K562 (cell line): ENCODE measurements around the gene SMAD7. TPM values are rescaled to one million over a fixed set of nuclear protein-coding genes. Genes with fewer than 3 reads are reported as not detected.

Experiments
- ATAC-seq: fragments of 200-7000 bp; cut with Tn5 transposase; 3 replicates; pipeline ENCODE4 v1.9.1; 2020; ENCODE audit warnings: moderate library complexity
- BruUV-seq: library from RNA; stranded (reverse); fragments of 400-500 nt; replicated peaks from 2 replicates; lab custom pipeline; 2021; lab: Mats Ljungman, UMichigan
- CTCF ChIA-PET: fragments of 300-600 bp; formaldehyde crosslinking; extraction: SDS; loops from one replicate; lab custom pipeline; 2021; ENCODE audit warnings: low intra/inter-chr PET ratio; lab: Yijun Ruan, JAX
- POLR2A ChIA-PET: fragments of 300-600, 350-650 bp; sonication (Branson Sonifier 250); formaldehyde crosslinking; extraction: SDS; loops from one replicate; lab custom pipeline; 2021; ENCODE audit warnings: antibody characterized with exemption, inconsistent platforms; lab: Yijun Ruan, JAX
- DNase-seq, 4 experiments: peaks; one replicate each; pipeline versions ENCODE4 v3.0.0 to v3.0.0-alpha.2; 2011 to 2018; ENCODE audit warnings: low spot score in 3 of 4, mixed read lengths in 3 of 4; ENCODE audit errors: extremely low read depth in 1 of 4
- FAIRE-seq: peaks from 2 replicates; lab custom pipeline; 2011; peaks lifted over from hg19 to GRCh38; lab: Jason Lieb, UNC
- H2AFZ ChIP-seq: 2 replicates; pipeline ENCODE4 v1.6.0; 2011; ENCODE audit warnings: low read depth, low read length, control low read depth, inconsistent platforms
- H3K27ac ChIP-seq: fragments of 200-600 bp; 3 replicates; pipeline ENCODE4 v1.8.0; 2011; ENCODE audit warnings: low read depth, mild to moderate bottlenecking, control low read depth, inconsistent platforms, low read length, moderate library complexity, mixed read lengths; ENCODE audit errors: extremely low read depth
- H3K27me3 ChIP-seq, 2 experiments: fragments of 300-600 bp in 1 of 2; 2 replicates in 1 of 2; 3 replicates in 1 of 2; pipeline versions ENCODE4 v1.6.0 to v1.8.0; 2011; ENCODE audit warnings: inconsistent platforms in 2 of 2, low read length in 2 of 2, mild to moderate bottlenecking in 1 of 2, mixed read lengths in 1 of 2, moderate library complexity in 1 of 2; ENCODE audit not compliant: control insufficient read depth in 2 of 2, insufficient read depth in 2 of 2
- H3K36me3 ChIP-seq: fragments of 300-600 bp; 3 replicates; pipeline ENCODE4 v1.8.0; 2011; ENCODE audit warnings: mild to moderate bottlenecking, low read length, inconsistent platforms; ENCODE audit not compliant: control insufficient read depth, insufficient read depth
- H3K4me1 ChIP-seq, 2 experiments: fragments of 200-600 bp in 1 of 2; replicated peaks in 1 of 2; 2 replicates in 1 of 2; 3 replicates in 1 of 2; pipeline versions ENCODE4 v1.5.1 to v1.8.0; 2011; ENCODE audit warnings: inconsistent platforms in 2 of 2, low read length in 2 of 2, mild to moderate bottlenecking in 1 of 2, mixed read lengths in 1 of 2, moderate library complexity in 1 of 2; ENCODE audit not compliant: control insufficient read depth in 2 of 2, insufficient read depth in 2 of 2
- H3K4me2 ChIP-seq: 2 replicates; pipeline ENCODE4 v1.6.1; 2011; ENCODE audit warnings: low read length, control low read depth, inconsistent platforms, mixed read lengths; ENCODE audit not compliant: insufficient read depth
- H3K4me3 ChIP-seq: fragments of 200-600 bp; sonication (generic), shearing (Covaris generic); 2 replicates; pipeline ENCODE4 v1.5.1; 2016; ENCODE audit warnings: control low read depth, inconsistent platforms
- H3K79me2 ChIP-seq: fragments of 200-600 bp; 3 replicates; pipeline ENCODE4 v1.8.0; 2011; ENCODE audit warnings: low read length, inconsistent platforms; ENCODE audit not compliant: control insufficient read depth, insufficient read depth
- H3K9ac ChIP-seq, 2 experiments: 2 replicates each; pipeline versions ENCODE4 v1.6.0 to v1.6.1; 2011; ENCODE audit warnings: low read depth in 2 of 2, low read length in 2 of 2, control low read depth in 1 of 2, inconsistent platforms in 1 of 2, mild to moderate bottlenecking in 1 of 2, mixed read lengths in 1 of 2; ENCODE audit not compliant: insufficient read depth in 1 of 2
- H3K9me1 ChIP-seq: one replicate; pipeline ENCODE4 v1.6.0; 2011; ENCODE audit warnings: inconsistent platforms, mild to moderate bottlenecking, low read length, moderate library complexity; ENCODE audit not compliant: control insufficient read depth, insufficient read depth
- H3K9me3 ChIP-seq: replicated peaks from 2 replicates; pipeline ENCODE4 v1.5.1; 2011; ENCODE audit warnings: low read depth, low read length, inconsistent platforms; ENCODE audit not compliant: control insufficient read depth, insufficient read depth
- H4K20me1 ChIP-seq: replicated peaks from 2 replicates; pipeline ENCODE4 v1.6.1; 2011; ENCODE audit warnings: low read length, inconsistent platforms, mixed read lengths; ENCODE audit not compliant: control insufficient read depth, insufficient read depth
- ARID1B ChIP-seq: fragments of 450-650 bp; IDR thresholded peaks from 2 replicates; pipeline ENCODE4 v1.6.1; 2016; ENCODE audit warnings: antibody characterized with exemption, mild to moderate bottlenecking, inconsistent platforms
- ARID2 ChIP-seq: fragments of 450-650 bp; IDR thresholded peaks from 2 replicates; pipeline ENCODE4 v1.6.1; 2017; ENCODE audit warnings: antibody characterized with exemption, mild to moderate bottlenecking
- CHD1 ChIP-seq: fragments of 200-600 bp; sonication (generic); IDR thresholded peaks from one replicate; pipeline ENCODE4 v1.6.1; 2012; ENCODE audit warnings: mild to moderate bottlenecking, moderate library complexity, low read length, inconsistent platforms
- ESRRB ChIP-seq: fragments of 250-450 bp; sonication (Bioruptor Pico); IDR thresholded peaks from 2 replicates; pipeline ENCODE4 v1.5.0; 2020; ENCODE audit warnings: mild to moderate bottlenecking, moderate library complexity, borderline replicate concordance
- GATA2 ChIP-seq: sonication (generic); formaldehyde crosslinking; IDR thresholded peaks from 2 replicates; pipeline ENCODE4 v1.4.0; 2020; ENCODE audit warnings: mild to moderate bottlenecking, missing genetic modification reagents
- GTF2E2 ChIP-seq: fragments of 200-800 bp; sonication (Bioruptor generic); IDR thresholded peaks from 2 replicates; pipeline ENCODE4 v1.6.1; 2016; ENCODE audit warnings: missing genetic modification characterization, missing compliant biosample characterization
- HLTF ChIP-seq: fragments of 450-650 bp; IDR thresholded peaks from 2 replicates; pipeline ENCODE4 v1.6.1; 2016
- IRF2 ChIP-seq: sonication (generic); formaldehyde crosslinking; IDR thresholded peaks from 2 replicates; pipeline ENCODE4 v1.8.1; 2022; ENCODE audit warnings: mild to moderate bottlenecking, missing genetic modification reagents
- LCOR ChIP-seq: sonication (generic); formaldehyde crosslinking; IDR thresholded peaks from 2 replicates; pipeline ENCODE4 v1.8.0; 2022; ENCODE audit warnings: mild to moderate bottlenecking, missing genetic modification reagents
- MEIS2 ChIP-seq: fragments of 450-650 bp; IDR thresholded peaks from 2 replicates; pipeline ENCODE4 v1.6.1; 2014; ENCODE audit warnings: mild to moderate bottlenecking; ENCODE audit not compliant: partially characterized antibody
- MTA2 ChIP-seq: fragments of 450-650 bp; IDR thresholded peaks from 2 replicates; pipeline ENCODE4 v1.6.1; 2016; ENCODE audit warnings: low read depth
- NR2C1 ChIP-seq, 2 experiments: fragments of 450-650 bp; IDR thresholded peaks; 2 replicates each; pipeline ENCODE4 v1.6.1; 2017; ENCODE audit warnings: mild to moderate bottlenecking in 2 of 2, antibody characterized with exemption in 1 of 2, inconsistent platforms in 1 of 2, missing compliant biosample characterization in 1 of 2, missing genetic modification characterization in 1 of 2
- SREBF2 ChIP-seq: sonication (generic); formaldehyde crosslinking; IDR thresholded peaks from 2 replicates; pipeline ENCODE4 v1.4.0; 2020; ENCODE audit warnings: mild to moderate bottlenecking, missing genetic modification reagents
- ZNF212 ChIP-seq: fragments of 450-650 bp; formaldehyde crosslinking; IDR thresholded peaks from 2 replicates; pipeline ENCODE4 v1.4.0; 2020; ENCODE audit warnings: mild to moderate bottlenecking
- ZNF384 ChIP-seq: IDR thresholded peaks from 2 replicates; pipeline ENCODE4 v1.6.1; 2012; ENCODE audit warnings: low read depth, low read length, improper control_type of control experiment
- ZNF551 ChIP-seq: fragments of 250-450 bp; sonication (Bioruptor Pico); IDR thresholded peaks from 2 replicates; pipeline ENCODE4 v1.5.0; 2021; ENCODE audit warnings: mild to moderate bottlenecking, moderate library complexity
- ZNF785 ChIP-seq: fragments of 250-450 bp; sonication (Bioruptor Pico); IDR thresholded peaks from 2 replicates; pipeline ENCODE4 v1.4.0; 2020; ENCODE audit warnings: mild to moderate bottlenecking
- WGBS: fragments of 100-300 bp; shearing (Covaris generic); methylation state at CpG from one replicate; pipeline ENCODE4 v1.1.6; 2016; ENCODE audit warnings: low coverage, mixed read lengths; ENCODE audit not compliant: insufficient coverage; ENCODE audit errors: missing lambda C conversion rate; 5-methylcytosine and 5-hydroxymethylcytosine counted together
- in situ Hi-C: fragments of 300-500 bp; cut with MboI; formaldehyde crosslinking; loops from 4 replicates; pipeline ENCODE4 v1.15.0; 2018; ENCODE audit warnings: inconsistent platforms, mixed read lengths
- intact Hi-C: fragments of 100-400 bp; cut with micrococcal nuclease; formaldehyde crosslinking; loops from 2 replicates; pipeline ENCODE4 v1.14.2; 2022
- polyA plus RNA-seq, 8 experiments: library from polyadenylated mRNA; depleted of rRNA in 4 of 8; stranded (reverse) in 5 of 8; unstranded in 3 of 8; fragments of >200 nt; fragmentation: Nextera tagmentation in 2 of 8; fragmentation: Illumina TruSeq in 1 of 8; extraction: Ambion mirVana in 2 of 8; extraction: Trizol in 1 of 8; gene quantifications; 2 replicates each; pipeline versions ENCODE4 v1.2.1 to v1.2.3, GENCODE V29; 2011 to 2014; ENCODE audit warnings: inconsistent platforms in 1 of 8, missing spikeins in 1 of 8
- total RNA-seq, 7 experiments: library from RNA; depleted of rRNA in 6 of 7; stranded (reverse); fragments of >200 nt in 6 of 7; fragmentation: Illumina TruSeq in 2 of 7; extraction: Trizol in 2 of 7; gene quantifications; 2 replicates each; pipeline versions ENCODE4 v1.2.1 to v1.2.3, GENCODE V29; 2011 to 2021; ENCODE audit warnings: low replicate concordance in 1 of 7

Gene SMAD7
- total and polyA plus RNA-seq, 9 of the 15 experiments (the other 6 are each of a cell fraction or from before 2014, with no cell fraction given) = 0.13 to 3.0 (median 1.6) TPM

DNA sequence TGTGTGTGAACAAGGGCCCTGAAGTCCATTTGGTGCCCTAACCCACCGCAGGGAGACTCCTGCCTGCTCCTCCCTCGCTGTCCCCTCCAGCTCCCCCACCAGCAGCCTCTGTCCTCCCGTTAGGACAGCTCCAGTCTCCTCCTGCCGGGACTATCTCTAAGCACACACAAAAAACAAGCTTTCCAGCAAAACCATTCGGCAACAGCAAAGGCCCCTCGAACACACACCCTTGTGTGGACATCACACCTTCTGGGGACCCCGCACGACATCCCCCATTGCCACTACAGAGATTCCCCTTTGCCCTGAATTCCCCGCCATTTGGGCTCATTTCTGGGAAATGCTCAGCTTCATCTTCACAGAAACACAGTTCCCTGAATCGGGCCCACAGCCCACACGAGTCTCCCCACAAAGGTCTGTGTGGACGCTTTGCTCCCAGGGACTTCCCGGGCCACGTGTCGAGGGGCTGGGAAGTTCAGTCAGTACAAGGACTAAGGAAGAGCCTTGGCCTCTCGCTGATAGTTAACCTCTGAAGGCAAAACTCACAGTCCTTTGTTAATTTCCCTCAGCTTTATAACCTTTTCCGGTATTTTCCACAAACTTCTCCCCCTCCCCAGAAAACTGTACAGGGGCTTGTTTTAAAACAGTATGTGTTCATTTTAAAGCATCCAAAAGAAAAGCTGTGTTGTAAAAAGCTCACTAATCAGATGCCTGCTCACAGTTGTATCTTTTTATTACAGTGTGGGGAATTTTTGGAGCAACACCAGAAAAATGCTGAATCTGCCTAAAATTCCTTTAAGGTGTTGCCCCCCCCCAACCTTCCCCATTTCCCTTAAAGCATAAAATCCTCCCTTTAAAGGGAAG, 25.9 kb downstream of the SMAD7 start:
- BruUV-seq = no TSS peak
- Histone ChIP-seq H3K4me1 (peaks cover 38 to 39% of the 10 kb centered on the region in 2 experiments), H3K4me3 (no peak overlapping the region), H3K27me3 (no peaks in the 10 kb centered on the region), H3K4me2 (peak overlapping the region; percentile 64), H3K36me3 (no peaks in the 10 kb centered on the region; the same call in 2 of the 3 replicates), H3K9ac (peak overlapping the region; percentile 59 to 87), H3K9me3 (no peaks in the 10 kb centered on the region), H3K9me1 (no peaks in the 10 kb centered on the region), H2AFZ (peak overlapping the region; percentile 91), H3K27ac (peak overlapping the region; percentile 65), H3K79me2 (no peaks in the 10 kb centered on the region; the same call in 2 of the 3 replicates), H4K20me1 (no peaks in the 10 kb centered on the region)
- ChIA-PET CTCF (no interaction called here), POLR2A (interaction anchor here (0.6 to 1.2 kb wide), 3 partner anchors 10 to 457 kb away, joined by 3 to 6 read pairs (median 3); no protein-coding TSS in a partner anchor)
- peak; percentile 71 for ATAC-seq
- DNase-seq = peak in 3 of 4 experiments; percentile 46 to 56 (median 54)
- intact Hi-C loops (no loop called here), in situ Hi-C loops (no loop called here)
- 9% methylated on average over 13 of the region's 17 CpGs for WGBS
- FAIRE-seq = peak; percentile 75
- TF ChIP-seq ZNF785 (CRISPR knock-in tag) (no peak), MTA2 (no peak), ZNF384 (no peak), HLTF (no peak), GTF2E2 (no peak), NR2C1 (IDR thresholded peaks at IDR 0.05) (no peak), NR2C1 (tag; IDR thresholded peaks at IDR 0.05) (no peak), SREBF2 (CRISPR knock-in tag) (no peak), CHD1 (no peak), ARID1B (no peak), ARID2 (no peak), MEIS2 (no peak), LCOR (CRISPR knock-in tag) (no peak), IRF2 (CRISPR knock-in tag) (no peak), GATA2 (CRISPR knock-in tag) (no peak), ZNF551 (CRISPR knock-in tag) (no peak), ZNF212 (CRISPR knock-in tag) (no peak), ESRRB (no peak)
